ENCODE results near the gene PSMC3IP.
"Not testable (repeated sequence)": the region's sequence is repeated elsewhere in the genome, so short reads cannot be mapped to it uniquely, and the experiment has no call there.

The PSMC3IP gene, protein sequence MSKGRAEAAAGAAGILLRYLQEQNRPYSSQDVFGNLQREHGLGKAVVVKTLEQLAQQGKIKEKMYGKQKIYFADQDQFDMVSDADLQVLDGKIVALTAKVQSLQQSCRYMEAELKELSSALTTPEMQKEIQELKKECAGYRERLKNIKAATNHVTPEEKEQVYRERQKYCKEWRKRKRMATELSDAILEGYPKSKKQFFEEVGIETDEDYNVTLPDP

DNA sequence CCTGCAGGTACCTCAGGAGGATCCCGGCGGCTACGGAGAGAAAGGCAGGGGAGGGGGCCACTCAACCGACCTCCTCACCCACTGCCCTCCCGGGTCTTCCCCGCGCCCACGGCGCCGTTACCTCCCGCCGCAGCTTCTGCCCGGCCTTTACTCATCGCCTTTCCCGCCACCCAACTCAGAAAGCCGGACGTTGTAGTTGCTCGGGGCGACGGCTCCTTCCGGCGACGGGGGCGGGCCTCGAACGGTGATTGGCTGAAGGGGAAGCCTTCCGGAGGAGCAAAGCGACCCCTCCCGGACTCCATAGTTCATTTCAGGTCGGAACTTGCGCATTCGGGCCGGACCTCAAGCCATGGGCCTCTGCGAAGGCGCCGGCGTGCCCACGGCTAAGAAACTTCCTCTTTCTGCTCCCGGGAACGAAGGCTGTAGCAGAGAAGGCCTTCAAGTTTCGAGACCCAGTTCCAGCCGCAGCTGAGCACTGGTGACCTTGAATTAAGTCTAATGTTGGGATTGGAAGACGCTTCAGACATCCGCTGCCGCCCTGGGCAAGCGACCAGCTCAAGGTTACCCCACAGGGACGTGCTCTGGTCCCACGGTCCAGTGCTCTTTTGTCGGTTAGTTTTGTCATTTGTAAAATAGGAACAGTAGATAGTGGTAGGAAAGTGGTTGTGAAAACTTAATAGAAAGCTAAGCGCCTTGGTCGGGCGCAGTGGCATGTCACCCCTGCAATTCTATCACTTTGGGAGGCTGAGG is at the start of gene PSMC3IP:
PSMC3IP (minus strand) TSS at position 198 of the 750 bp plus-strand sequence; CDS start at position 155, 43 bp downstream.
- DNase-seq, result peak; percentile 93

DNA sequence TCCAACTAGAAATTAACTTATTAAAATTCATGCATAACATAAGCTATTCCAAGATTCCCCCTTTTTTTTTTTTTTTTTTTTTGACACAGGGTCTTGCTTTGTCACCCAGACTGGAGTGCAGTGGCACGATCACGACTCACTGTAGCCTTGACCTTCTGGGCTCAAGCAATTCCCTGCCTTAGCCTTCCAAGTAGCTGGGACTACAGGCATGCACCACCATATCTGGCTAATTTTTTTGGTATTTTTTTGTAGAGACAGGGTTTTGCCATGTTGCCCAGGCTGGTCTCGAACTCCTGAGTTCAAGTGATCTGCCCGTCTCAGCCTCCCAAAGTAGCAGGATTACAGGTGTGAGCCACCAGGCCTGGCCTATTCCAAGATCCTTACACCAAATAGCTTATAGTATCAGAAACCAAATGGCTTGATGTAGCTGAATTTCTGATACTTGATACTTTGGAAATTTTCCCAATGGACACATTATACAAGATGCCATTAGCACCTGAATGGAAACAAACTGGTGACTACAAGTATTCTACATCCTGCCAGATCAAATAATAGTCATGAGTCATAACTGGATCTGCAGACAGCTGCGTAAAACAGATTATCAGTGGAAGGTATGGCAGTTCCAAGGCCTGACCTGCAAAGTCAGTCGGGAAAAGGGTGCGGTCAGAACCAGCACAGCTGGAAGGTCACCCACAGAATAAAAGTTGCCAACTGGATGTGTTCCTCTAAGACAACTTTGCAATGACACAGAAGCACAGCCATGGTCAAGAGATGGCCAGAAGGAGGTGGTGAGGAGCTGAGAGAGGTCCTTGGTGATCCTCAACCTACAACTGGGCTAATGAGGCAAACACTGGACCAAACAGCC is 46.4 kb upstream of the PSMC3IP start:
- DNase-seq, result no peak

DNA sequence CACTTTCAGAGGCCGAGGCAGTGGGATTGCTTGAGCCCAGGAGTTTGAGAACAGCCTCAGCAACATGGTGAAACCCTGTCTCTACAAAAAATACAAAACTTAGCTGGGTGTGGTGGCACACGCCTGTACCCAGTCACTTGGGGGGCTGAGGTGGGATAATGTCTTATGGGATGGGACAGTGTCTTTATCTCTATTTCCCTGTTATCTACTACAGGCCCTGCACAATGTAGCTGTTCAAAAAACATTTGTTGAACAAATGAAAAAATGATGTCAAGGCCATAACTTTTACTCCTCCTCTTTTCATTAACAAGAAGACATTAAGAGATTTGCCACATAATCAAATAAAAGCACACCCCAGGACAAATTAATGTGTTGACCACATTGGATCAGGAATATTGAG is 45.7 kb upstream of the PSMC3IP start:
- no peak for DNase-seq

DNA sequence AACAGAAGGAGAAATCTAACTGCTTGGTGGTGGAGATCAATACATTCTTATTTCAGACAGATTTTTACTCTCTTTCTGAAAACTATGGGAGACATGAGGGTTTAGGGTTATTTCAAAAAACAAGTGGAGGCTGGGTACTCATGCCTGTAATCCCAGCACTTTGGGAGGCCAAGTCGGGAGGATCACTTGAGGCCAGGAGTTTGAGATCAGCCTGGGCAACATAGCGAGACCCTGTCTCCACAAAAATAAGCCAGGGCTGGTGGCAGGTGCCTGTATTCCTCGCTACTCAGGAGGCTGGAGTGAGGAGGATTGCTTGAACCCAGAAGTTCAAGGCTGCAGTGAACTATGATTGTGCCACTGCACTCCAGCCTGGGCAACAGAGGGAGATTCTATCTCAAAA is 44.5 kb upstream of the PSMC3IP start:
- DNase-seq, result not testable (repeated sequence)

DNA sequence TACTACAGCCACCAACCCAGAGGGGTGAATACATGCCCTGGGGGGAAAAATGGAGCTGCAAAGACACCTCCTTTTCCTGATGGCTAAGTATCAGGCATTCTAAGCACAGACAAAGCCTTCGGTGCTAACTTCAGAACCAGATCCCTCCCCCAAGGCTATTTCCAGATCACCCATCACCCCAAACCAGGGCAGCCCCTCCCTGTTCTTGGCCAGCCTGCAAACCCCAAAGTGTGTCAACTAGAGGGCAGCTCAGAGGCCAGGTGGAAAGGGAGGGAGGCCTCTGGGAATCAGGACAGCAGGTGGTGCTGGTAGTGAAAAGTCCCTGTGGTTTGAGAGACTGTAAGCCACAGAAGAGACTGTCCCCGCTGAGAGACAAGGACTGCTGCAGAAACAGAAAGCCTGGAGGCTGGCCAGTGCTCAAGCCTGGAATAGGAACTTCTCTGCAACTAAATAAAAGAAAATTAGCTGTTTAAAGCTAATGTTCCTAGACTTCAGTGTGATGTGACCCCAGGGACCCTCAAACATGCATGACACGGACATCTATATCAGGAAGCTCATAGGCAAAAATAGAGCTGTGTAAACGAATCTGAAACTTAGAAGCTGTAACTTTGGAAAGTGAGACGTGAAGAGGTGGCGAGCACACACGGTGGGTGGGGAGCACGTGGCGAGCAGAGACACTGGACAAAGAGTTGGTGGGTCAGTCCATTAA is 41.1 kb upstream of the PSMC3IP start:
- DNase-seq, result peak; percentile 20

DNA sequence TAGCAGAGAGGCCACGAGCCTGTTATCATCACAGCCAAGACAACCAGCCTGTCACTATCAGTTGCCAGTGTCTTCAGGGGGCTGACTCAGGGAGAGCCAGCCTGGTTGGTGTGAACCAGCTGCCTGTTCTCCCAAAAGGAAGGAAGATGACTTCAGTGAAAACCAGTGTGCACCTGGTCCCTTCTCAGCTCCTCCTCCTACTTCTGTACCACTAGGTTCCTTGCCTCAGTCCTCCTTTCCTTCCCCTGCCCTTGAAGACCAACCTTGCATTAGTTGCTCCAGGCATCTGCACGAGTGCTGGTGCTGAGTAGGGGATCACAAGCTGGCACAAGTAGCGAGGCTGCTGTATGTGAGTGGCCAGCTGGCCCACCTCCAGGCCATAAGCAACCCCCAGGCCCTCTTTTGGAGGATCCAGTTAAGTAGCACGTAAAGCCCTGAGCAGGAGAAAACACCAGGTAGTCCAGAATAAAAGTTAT is 40.5 kb upstream of the PSMC3IP start:
- no peak for DNase-seq

DNA sequence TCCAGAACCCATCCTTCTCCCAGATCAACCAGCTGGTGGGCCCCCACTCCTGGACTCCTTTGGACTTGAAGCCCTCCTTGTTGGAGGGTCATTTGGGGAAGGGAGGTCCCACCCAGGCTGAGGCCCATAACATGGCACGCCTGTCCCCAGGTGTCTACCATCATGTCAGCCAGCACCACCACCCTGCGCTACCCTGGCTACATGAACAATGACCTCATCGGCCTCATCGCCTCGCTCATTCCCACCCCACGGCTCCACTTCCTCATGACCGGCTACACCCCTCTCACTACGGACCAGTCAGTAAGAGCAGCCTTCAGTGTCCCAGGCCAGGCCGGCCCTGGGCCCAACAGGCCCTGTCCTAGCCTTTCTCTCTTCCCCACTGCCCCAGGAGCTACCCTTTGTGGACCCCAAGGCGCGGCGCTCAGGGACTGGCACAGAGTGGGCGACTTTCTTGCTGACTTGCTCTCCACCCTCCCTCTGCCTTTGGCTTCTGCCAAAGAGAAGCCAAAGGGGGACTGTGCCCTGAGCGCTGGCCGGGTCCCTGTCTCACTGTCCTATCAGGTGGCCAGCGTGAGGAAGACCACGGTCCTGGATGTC is 36.3 kb upstream of the PSMC3IP start:
- DNase-seq, result no peak

DNA sequence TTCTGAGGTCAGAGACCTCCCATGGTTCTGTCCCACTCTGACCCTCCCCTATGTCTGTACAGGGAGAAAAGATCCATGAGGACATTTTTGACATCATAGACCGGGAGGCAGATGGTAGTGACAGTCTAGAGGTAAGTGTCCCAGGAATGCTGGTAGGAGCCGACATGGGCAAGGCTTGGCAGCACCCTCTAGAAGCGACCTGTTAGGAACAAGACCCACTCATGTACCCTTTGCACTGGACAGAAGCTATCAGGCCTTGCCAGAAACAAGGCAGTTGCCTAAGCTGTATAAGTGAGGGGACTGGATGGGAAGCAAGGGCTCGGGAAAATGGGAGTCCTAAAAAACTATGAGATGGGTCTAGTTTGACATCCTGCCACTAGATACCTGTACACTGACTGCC is 34.5 kb upstream of the PSMC3IP start:
- DNase-seq, result no peak

DNA sequence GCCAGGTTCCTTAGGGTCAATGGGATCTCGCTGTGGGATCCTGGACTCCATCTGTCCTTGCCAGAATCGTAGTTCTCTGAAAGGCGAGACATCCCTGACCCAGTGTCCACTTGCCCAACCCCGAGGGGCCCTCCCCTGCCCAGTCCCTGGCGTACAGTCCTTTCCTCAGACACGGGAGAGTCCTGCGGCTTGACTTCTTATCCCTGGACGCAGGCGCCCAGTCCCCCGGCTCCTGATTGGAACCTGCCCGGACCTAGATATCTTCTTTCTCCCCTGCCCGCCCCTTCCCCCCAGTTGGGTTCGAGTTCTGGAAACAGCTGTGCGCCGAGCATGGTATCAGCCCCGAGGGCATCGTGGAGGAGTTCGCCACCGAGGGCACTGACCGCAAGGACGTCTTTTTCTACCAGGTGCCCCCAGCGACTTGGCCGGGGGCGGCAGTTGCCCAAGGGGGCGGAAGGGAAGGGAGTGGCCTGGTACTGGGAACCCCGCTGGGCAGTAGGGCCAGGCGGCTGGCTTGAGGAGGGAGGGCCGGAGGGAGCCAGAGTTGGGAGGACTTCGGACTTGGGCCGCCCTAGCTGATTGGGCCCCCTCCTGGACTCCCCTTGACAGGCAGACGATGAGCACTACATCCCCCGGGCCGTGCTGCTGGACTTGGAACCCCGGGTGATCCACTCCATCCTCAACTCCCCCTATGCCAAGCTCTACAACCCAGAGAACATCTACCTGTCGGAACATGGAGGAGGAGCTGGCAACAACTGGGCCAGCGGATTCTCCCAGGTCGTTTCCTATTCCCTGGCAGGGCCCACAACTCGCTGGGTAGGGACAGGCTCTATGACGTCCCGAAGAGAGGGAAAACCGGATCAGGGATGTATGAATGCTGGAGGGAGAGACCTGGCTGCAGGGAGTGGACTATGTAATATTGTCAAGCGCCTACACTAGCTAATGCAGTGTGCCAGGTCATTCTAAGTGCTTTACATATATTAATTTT is 32.6 kb upstream of the PSMC3IP start:
- peak; percentile 34 for DNase-seq

DNA sequence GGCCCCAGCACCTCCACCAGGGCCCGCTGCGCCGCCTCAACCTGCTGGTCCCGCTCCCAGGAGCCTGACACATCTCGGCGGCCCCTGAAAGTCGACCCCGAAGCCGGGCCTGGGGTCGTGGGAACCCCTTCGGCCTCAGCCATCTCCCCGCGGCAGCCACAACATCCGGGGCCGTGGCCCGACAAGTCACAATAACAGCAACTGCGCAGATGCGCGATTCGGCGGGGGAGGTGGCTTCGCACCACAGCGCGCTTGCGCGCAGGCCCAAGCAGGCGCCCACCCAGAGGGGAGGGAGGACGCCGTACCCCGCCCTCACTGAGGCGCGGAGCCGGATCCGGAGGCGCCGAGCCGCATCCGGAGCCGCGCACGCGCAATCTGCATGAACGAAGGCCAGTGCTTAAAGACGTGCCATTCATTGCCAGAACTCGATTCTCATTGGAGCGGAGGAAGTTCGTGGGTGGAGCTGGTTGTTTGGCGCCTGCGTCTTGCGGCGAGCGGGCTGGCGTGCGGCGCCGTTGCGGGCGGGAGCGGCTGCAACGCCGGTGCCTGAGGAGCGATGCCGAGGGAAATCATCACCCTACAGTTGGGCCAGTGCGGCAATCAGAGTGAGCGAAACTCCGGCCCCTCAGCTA is 31.8 kb upstream of the PSMC3IP start, which contains the start of the genes RETREG3 and TUBG1:
RETREG3 (minus strand) TSS at position 193 of the 632 bp plus-strand sequence; CDS start at position 143, 50 bp downstream.
TUBG1 (plus strand) TSS at position 502 of the 632 bp plus-strand sequence; CDS start at position 557, 55 bp downstream.
- peak; percentile 99 for DNase-seq

DNA sequence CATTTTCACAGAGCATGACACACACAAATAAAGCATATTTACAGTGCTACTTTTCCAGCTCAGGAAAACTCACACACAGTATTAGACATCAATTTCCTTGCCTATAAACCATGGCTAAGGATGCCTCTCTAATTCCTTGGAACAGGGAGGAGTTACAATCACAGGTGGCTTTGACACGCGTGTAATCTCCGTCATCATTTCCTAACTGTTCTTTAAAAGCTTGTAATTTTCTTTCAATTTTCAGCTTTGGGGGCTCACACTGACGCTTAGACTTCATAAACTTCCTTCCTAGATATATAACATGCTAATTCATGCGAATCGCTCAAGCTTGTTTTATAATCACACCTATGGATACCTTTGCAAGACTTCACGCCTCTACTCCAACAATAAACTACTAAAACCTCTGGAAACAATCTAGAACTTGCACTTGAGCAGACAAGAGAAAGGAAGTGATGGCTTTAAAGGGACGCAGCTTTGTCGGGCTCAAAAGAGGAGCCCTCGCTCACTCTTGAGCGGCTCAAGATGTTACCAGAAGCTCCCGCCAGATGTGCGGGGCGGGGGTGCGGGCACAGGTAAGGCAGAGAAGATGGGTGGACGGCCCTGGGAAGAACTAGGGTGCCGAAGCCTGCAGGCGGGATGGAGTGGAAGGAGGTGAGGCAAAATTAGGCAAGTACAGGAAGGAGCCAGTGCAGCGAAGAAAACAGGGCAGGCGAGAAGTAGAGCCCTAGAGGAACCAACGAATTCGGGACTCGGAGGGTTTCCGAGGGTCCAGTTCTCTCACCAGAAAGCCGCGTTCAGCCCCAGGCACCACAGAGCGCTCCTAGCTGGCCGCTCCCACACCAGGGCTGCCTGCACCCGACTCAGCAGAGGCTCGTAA is 31.0 kb upstream of the PSMC3IP start:
- DNase-seq, result no peak

DNA sequence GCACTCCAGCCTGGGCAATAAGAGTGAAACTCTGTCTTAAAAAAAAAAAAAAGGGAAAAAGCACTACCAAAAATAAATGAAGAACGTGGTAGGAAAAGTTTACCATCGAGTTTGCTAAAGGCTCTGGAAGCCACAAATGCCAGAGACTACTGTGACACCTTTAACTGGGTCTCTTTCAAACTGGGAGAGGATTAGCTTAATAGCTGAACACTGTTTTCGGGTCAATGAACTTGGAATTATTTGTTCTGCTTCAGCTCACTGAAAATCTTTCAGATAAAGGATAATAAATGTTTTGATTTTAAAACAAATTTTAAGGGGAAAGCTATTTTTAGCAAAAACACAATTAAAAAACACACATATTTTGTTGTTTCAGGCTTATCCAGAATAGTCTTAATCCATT is 30.2 kb upstream of the PSMC3IP start:
- no peak for DNase-seq

DNA sequence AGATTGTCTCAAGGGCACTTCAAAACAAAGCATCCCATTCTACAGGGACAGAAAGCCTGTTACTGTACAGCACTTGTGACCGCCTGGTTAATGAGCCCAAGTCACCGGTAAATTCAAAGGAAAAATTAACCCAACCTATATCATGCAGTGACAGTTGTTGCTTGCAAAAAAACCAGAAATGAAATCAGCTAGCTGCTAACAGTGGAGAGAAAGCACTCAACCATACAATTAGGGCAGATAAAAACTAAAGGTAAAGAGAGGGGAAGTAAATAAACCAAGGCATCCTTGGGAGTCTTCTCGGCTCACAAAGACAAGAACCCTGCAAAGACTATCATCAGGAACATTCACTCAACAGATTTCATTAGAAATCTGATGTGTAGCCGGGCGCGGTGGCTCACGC is 25.8 kb upstream of the PSMC3IP start:
- no peak for DNase-seq

DNA sequence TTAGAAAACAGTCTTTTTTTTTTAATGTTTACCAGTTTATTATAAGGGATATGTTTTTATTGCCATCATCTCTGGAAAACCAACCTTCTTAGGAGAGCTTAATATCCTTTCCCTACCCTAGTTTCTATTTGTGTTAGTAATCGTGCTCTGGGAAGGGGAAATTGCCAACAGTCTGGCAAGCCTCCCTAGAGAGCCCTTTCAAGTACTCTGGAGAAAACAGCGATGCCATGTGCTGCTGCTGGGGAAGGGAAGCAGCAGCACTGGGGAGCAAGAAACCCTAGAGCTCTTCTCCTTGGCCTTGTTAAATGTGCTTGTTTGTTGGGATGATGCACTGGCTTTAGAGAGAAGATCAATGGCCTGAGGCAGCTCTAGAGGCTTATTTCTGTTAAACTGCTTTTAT is 21.4 kb upstream of the PSMC3IP start:
- no peak for DNase-seq

DNA sequence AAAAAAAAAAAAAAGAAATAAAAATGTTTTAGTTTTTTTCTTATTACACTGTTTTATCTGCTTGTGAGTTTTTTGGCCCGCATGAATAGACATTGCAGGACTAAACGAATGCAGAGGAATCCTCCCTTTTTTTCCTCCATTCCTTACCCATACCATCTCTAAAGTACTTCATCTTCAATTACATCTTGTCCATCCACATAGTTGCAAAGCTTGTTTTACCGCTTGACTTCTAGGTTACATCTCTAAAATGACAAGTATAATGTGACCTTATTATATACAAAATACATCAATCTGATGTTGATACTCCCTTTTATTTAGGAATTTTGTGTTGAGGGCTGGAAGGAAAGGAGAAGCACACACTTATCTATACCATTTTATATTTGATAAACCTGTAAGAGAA is 18.9 kb upstream of the PSMC3IP start:
- no peak for DNase-seq

DNA sequence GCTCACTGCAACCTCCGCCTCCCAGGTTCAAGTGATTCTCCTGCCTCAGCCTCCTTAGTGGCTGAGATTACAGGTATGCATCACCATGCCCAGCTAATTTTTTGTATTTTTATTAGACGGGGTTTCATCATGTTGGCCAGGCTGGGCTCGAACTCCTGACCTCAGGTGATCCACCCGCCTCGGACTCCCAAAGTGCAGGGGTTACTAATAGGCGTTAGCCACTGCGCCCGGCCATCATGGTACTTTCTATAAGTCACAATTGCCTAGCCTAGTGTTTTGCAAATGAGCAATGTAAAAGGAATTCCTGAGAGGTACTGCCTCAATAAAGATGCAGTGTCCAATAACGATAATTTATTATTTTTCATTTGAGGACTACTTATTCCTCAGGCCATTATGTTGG is 13.9 kb upstream of the PSMC3IP start:
- DNase-seq, result no peak

DNA sequence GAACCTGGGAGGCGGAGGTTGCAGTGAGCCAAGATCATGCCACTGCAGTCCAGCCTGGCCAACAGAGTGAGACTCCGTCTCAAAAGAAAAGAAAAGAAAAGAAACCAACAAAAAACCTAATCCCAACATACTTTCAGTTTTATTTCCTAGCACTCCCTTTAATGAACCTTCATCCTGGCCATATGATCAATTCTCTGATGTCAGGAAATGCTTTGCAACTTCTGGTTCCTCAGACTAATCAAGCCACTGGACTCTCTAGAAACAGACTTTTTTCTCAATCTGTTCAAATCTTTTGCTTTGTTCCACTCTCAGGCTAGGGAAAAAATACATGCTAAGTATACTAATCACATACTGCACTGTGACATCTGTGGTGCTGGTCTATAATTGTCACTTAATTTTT is 13.4 kb upstream of the PSMC3IP start:
- no peak for DNase-seq

DNA sequence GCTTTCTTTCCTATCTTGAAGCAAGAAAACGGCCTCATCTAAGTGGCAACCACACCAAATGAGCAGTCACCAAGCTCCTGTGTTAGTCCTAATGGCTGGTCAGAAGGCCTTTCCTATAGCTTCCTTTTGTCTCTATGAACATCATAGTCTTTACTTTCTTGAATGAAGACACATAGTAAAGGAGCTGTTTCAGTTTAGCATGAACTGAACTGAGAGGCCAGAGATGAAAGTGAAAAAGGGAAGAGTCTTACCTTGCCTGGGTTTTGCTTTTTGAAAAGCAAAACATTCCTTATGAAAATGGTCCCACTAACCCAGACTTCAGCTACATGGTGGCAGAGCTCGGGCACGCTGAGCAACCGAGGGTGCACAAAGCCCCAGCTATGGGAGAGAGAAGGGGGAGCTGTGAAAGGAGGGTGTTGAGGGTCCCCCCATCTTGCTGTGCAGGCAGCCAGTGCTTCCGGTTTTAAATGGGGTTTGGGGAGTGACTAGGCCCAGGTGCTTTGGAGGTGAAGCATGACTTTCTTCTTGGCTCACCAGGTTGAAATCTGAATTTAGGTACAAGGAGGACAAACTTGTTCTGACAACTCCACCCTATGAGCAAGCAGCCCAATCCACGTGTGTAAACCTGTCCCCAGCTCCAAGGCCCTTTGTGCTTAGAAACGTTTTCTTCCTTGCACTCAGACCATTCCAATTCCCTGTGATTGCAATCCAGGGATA is 9.1 kb upstream of the PSMC3IP start:
- DNase-seq, result no peak

DNA sequence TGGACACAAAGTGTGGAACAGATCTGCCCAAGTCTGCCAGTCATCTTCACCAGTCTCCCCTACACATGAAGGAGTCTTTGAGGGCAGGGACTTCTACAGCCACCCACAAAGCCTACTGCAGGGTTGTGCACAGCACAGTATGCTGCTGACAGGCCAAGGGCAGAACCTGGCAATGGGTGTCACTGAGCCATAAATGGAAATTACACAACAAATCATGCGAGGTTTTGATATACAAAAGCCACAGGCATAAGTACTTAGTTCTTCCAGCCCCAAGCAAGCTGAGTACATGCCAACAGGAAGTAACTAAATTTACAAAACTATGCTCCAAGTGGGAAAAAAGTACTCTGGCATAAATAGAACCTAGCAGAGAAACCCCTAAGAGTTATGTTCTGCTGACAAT is 7.8 kb upstream of the PSMC3IP start:
- DNase-seq, result no peak
